DMS153 (cell line): ENCODE measurements around the gene PGR.

Source experiments
- DNase-seq: peaks from one replicate; lab custom pipeline; 2025; lab: John Stamatoyannopoulos, UW

Gene PGR

DNA sequence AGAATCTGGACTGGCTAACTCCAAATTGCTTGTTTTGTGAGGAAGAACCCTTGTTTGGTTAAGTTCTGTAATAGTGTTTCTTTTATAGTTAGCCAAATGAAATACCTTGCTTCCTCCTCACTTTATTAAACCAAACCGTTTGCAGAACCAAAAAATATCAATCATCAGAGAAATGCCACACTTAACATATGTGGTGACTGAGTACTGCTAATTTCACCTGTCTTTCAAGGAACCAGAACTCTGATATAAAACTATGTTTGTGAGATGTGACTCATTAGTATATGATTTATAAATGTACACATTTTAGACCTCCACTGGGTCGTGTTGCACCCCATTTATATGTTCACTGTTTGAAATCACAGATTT, 119.9 kb downstream of the PGR start:
- DNase-seq, result no peak

DNA sequence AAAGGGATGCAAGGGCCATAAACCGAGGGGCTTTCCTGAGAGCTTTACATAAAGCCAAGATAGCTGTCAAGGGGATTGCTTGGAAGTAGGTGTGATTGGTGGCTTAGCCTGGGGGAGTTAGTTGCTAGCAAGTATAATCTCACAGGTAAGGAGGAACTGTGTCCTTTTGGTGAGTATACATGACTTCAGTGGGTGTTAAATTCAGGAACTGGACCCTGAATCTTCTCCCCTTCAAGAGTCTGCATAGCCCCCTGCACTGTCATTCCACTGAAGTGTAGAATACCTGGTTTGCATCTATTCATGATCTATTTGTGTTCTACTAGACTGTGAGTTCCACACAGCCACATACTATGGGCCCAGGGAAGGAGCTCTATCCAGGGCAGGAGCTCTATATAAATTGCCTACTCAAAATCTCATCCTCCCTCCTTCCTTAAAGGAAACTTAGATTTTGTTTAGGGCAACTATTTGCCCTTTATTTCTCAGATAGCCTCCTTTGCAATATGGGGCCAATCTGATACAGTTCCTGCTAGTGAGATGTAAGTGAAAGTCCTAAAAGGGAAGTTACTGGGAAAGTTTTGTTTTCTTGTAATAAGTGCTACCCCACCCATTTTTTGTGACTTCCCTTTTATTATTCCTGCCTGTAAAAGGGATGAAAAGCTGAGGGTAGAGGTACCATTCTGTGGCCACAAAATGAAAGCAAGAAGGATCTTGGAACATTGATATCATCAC, 120.5 kb downstream of the PGR start:
- no peak for DNase-seq

- DNase-seq, result no peak
These were observed 126.1 kb downstream of the PGR start for GRCh38 chr11:101003468-101003867.

DNA sequence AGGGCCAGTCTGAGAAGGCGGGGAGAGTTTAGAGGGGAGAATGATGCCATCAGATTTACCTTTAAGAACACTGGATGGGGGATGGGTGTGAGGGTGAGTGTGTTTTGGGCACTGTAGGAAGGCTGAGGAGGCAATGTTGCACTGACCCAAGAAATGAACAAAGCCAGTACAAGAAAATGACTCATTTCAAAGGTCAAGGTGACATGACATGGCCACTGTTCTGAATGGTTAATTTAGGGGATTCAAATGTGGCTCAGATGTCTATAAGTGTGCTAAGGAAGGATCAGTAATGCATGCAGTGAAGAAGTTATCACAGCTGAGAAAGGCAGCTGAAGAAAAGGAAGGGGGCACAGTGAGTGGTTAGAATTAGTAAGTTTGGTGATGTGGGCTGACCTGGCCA, 129.9 kb downstream of the PGR start:
- DNase-seq, result no peak

GRCh38 chr11:100994966-100995365, 134.6 kb downstream of the PGR start:
- DNase-seq, result no peak

DNA sequence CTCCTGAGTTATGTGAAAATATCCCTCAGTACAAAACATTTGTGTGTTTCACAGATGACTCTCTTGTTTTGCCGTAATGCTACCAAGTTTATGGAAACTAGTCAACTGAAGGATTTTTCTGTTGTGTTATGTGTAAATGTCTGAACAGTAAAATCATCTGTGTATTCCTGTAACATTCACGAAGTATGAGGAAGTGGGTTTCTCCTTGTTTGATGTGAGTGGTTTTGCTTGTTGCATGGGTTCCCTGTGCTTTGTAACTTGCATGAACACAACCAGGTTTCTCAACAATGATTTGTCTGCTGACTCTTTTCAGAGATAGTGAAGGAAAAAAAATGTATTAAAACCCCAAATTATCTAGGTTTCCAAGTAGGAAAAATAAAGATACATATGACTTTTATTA, 138.1 kb downstream of the PGR start:
- DNase-seq, result no peak

DNA sequence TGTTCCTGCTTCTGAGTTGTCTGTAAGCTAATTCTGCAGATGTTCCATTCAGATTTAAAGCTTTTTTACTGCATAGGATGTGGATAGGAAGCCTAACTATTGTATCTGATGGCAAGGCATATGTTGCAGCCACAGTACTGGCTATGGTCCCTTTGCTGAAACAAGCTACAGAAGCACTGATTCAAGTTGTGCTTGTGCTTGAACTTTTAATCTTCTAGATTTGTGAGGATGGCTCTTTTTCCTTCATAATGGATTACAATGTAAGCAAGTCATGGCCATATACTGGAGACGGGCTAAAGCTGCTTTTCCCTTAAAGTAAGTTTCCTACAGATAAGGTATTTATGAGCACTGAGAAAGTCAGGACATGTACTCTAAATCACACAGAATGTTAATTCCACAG, 138.7 kb downstream of the PGR start:
- no peak for DNase-seq

GRCh38 chr11:100984668-100985067, 144.9 kb downstream of the PGR start:
- no peak for DNase-seq

DNA sequence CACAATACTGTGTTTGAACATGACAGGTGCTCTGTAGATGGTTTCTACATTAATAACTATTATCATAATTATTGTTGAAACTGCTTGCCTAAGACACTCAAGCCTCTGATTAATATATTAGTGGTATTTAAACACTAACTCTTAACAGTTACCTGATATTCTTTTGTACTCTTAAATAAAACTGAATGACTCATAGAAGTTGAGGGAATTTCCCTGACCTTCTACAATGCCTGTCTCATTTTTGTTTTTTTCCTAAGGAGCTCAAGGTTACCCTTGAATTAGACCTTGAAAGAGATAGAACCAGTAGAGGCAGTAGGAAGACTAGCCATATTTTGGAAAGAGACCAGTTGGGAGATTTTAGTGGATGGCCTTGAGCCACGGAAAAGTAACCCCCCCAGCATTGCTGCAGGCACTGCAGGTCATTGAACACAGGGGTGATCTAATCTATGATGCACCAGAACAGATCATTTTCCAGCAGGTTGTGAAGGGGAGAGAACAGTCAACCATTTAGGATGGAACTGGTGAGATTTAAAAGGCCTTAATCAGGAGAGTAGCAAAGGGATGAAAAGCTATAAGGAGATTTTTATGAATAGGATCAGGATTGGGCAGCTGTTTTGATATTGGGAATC, 148.3 kb downstream of the PGR start:
- DNase-seq, result no peak

DNA sequence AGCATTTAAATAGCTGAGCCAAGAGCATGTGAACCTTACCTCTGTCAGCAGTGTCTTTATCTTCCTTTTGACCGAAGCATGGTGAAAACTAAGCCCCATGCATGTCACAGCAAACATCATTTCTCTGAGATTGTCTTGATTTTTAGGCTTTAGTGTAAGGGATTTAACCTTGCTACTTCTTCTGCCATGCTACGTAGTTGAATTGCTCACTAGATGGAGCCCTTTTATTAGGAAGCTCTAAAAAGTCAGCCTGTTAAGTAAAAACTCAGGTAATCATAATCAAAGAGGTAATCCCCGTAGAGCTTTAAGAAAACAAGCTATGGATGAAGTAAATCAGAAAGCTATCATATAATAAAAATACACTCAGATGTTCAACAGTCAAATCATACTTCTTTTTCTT, 149.5 kb downstream of the PGR start:
- DNase-seq, result no peak
